IMR-90 (cell line): ENCODE data around the gene CPEB2. TPM values are rescaled to one million over a fixed set of nuclear protein-coding genes. Genes with fewer than 3 reads are reported as not detected.

Experiments used
- ATAC-seq: fragments of 200-7000 bp; cut with Tn5 transposase; 2 replicates; pipeline ENCODE4 v1.9.1; 2020; ENCODE audit warnings: low read depth, mild to moderate bottlenecking, moderate library complexity
- Bru-seq: library from RNA; stranded (reverse); fragments of 400-500 nt; gene quantifications from one replicate; lab custom pipeline; 2021; lab: Mats Ljungman, UMichigan
- BruChase-seq, 2 experiments: library from RNA; stranded (reverse); fragments of 400-500 nt; gene quantifications; one replicate each; lab custom pipeline; 2021; lab: Mats Ljungman, UMichigan
- BruUV-seq: library from RNA; stranded (reverse); fragments of 400-500 nt; replicated peaks from 2 replicates; lab custom pipeline; 2021; lab: Mats Ljungman, UMichigan
- CTCF ChIA-PET: fragments of 300-600 bp; formaldehyde crosslinking; extraction: SDS; loops from one replicate; lab custom pipeline; 2021; ENCODE audit warnings: antibody characterized with exemption; lab: Yijun Ruan, JAX
- POLR2A ChIA-PET: fragments of 300-600 bp; sonication (Branson Sonifier 250); formaldehyde crosslinking; loops from one replicate; lab custom pipeline; 2022; ENCODE audit warnings: antibody characterized with exemption; ENCODE audit not compliant: unreplicated experiment; lab: Charles Lee
- DNase-seq: peaks from one replicate; pipeline ENCODE4 v3.0.0; 2013
- H2AFZ ChIP-seq: replicated peaks from 2 replicates; pipeline ENCODE3; 2013; ENCODE audit warnings: low read length, mild to moderate bottlenecking; ENCODE audit not compliant: poor library complexity
- H2AK5ac ChIP-seq: 2 replicates; pipeline ENCODE4 v1.6.1; 2013; ENCODE audit warnings: low read depth, low read length, inconsistent platforms
- H2AK9ac ChIP-seq: replicated peaks from 2 replicates; pipeline ENCODE3; 2013; ENCODE audit warnings: mild to moderate bottlenecking, low read depth, low read length, moderate library complexity; ENCODE audit not compliant: poor library complexity
- H2BK120ac ChIP-seq: 2 replicates; pipeline ENCODE4 v1.6.1; 2013; ENCODE audit warnings: low read depth, low read length, inconsistent platforms
- H2BK15ac ChIP-seq: 3 replicates; pipeline ENCODE4 v1.6.1; 2013; ENCODE audit warnings: low read depth, low read length, inconsistent platforms
- H2BK20ac ChIP-seq: 2 replicates; pipeline ENCODE4 v1.6.1; 2013; ENCODE audit warnings: low read depth, mild to moderate bottlenecking, inconsistent platforms, low read length, moderate library complexity
- H2BK5ac ChIP-seq: 2 replicates; pipeline ENCODE4 v1.6.1; 2013; ENCODE audit warnings: mild to moderate bottlenecking, low read depth, low read length, inconsistent platforms; ENCODE audit not compliant: poor library complexity, severe bottlenecking
- H3K14ac ChIP-seq: replicated peaks from 2 replicates; pipeline ENCODE4 v1.6.1; 2013; ENCODE audit warnings: low read depth, low read length, inconsistent platforms
- H3K18ac ChIP-seq: 2 replicates; pipeline ENCODE4 v1.6.1; 2013; ENCODE audit warnings: low read depth, low read length, control low read depth
- H3K23ac ChIP-seq: 2 replicates; pipeline ENCODE4 v1.6.1; 2013; ENCODE audit warnings: low read depth, low read length, inconsistent platforms
- H3K27ac ChIP-seq: 2 replicates; pipeline ENCODE4 v1.5.1; 2013; ENCODE audit warnings: mild to moderate bottlenecking, control low read depth, low read length; ENCODE audit not compliant: insufficient read depth
- H3K27me3 ChIP-seq: 2 replicates; pipeline ENCODE4 v1.6.1; 2013; ENCODE audit warnings: low read length; ENCODE audit not compliant: control insufficient read depth, insufficient read depth
- H3K36me3 ChIP-seq: 2 replicates; pipeline ENCODE4 v1.6.1; 2013; ENCODE audit warnings: low read length, mixed read lengths; ENCODE audit not compliant: control insufficient read depth, insufficient read depth
- H3K4ac ChIP-seq: 2 replicates; pipeline ENCODE4 v1.6.1; 2013; ENCODE audit warnings: low read depth, low read length, inconsistent platforms
- H3K4me1 ChIP-seq: 2 replicates; pipeline ENCODE4 v1.6.1; 2013; ENCODE audit warnings: low read length, mixed read lengths; ENCODE audit not compliant: control insufficient read depth, insufficient read depth
- H3K4me2 ChIP-seq: 2 replicates; pipeline ENCODE4 v1.6.1; 2013; ENCODE audit warnings: low read depth, mild to moderate bottlenecking, control low read depth, low read length, moderate library complexity
- H3K4me3 ChIP-seq: 2 replicates; pipeline ENCODE4 v1.5.1; 2013; ENCODE audit warnings: low read depth, mild to moderate bottlenecking, control low read depth, low read length, moderate library complexity; ENCODE audit not compliant: insufficient read depth
- H3K56ac ChIP-seq: 2 replicates; pipeline ENCODE4 v1.6.1; 2013; ENCODE audit warnings: low read length, inconsistent platforms; ENCODE audit not compliant: insufficient read depth; ENCODE audit errors: extremely low read depth
- H3K79me1 ChIP-seq, 2 experiments: 2 replicates each; pipeline ENCODE4 v1.6.1; 2013; ENCODE audit warnings: low read length in 2 of 2, inconsistent platforms in 1 of 2, low read depth in 1 of 2
- H3K9ac ChIP-seq: 2 replicates; pipeline ENCODE4 v1.6.1; 2013; ENCODE audit warnings: low read depth, low read length, control low read depth
- H3K9me1 ChIP-seq: 2 replicates; pipeline ENCODE4 v1.6.1; 2013; ENCODE audit warnings: low read length, inconsistent platforms; ENCODE audit not compliant: insufficient read depth
- H3K9me3 ChIP-seq: 2 replicates; pipeline ENCODE4 v1.6.1; 2013; ENCODE audit warnings: low read length; ENCODE audit not compliant: control insufficient read depth, insufficient read depth
- H4K20me1 ChIP-seq: 2 replicates; pipeline ENCODE4 v1.6.1; 2013; ENCODE audit warnings: low read length, inconsistent platforms; ENCODE audit not compliant: insufficient read depth
- H4K5ac ChIP-seq: 2 replicates; pipeline ENCODE4 v1.6.1; 2013; ENCODE audit warnings: mild to moderate bottlenecking, low read depth, low read length, control low read depth
- H4K8ac ChIP-seq, 2 experiments: 2 replicates each; pipeline ENCODE4 v1.6.1; 2013; ENCODE audit warnings: low read depth in 2 of 2, low read length in 2 of 2, control low read depth in 1 of 2, inconsistent platforms in 1 of 2
- H4K91ac ChIP-seq: 2 replicates; pipeline ENCODE4 v1.6.1; 2013; ENCODE audit warnings: low read depth, low read length, inconsistent platforms; ENCODE audit not compliant: insufficient read depth
- CHD1 ChIP-seq: IDR thresholded peaks from 2 replicates; pipeline ENCODE4 v1.6.1; 2012; ENCODE audit warnings: low read depth, low read length, improper control_type of control experiment
- MAZ ChIP-seq: IDR thresholded peaks from 2 replicates; pipeline ENCODE4 v1.6.1; 2012; ENCODE audit warnings: low read depth, mild to moderate bottlenecking, low read length, improper control_type of control experiment, moderate library complexity, borderline replicate concordance
- MXI1 ChIP-seq: IDR thresholded peaks from 2 replicates; pipeline ENCODE4 v1.6.1; 2012; ENCODE audit warnings: low read depth, mild to moderate bottlenecking, low read length, moderate library complexity, borderline replicate concordance
- NFE2L2 ChIP-seq: fragments of 150-350 bp; IDR thresholded peaks from 2 replicates; pipeline ENCODE4 v1.6.1; 2016; ENCODE audit warnings: low read depth, mild to moderate bottlenecking, low read length
- POLR2A ChIP-seq: IDR thresholded peaks from 2 replicates; pipeline ENCODE4 v1.6.1; 2012; ENCODE audit warnings: mild to moderate bottlenecking, low read depth, low read length
- RCOR1 ChIP-seq: IDR thresholded peaks from 2 replicates; pipeline ENCODE4 v1.6.1; 2012; ENCODE audit warnings: mild to moderate bottlenecking, low read length, improper control_type of control experiment; ENCODE audit not compliant: insufficient replicate concordance
- RFX5 ChIP-seq: IDR thresholded peaks from 2 replicates; pipeline ENCODE4 v1.8.0; 2012; ENCODE audit warnings: low read depth, mild to moderate bottlenecking, low read length, moderate library complexity
- USF2 ChIP-seq: fragments of 150-350 bp; IDR thresholded peaks from 2 replicates; pipeline ENCODE4 v1.6.1; 2017; ENCODE audit warnings: mild to moderate bottlenecking, antibody characterized with exemption, low read length, low read depth
- WGBS, 2 experiments: methylation state at CpG; one replicate each; pipeline versions ENCODE4 v1.1.5 to v1.1.7; 2013; ENCODE audit warnings: missing lambda C conversion rate in 2 of 2; ENCODE audit not compliant: insufficient read length in 1 of 2; ENCODE audit errors: extremely low coverage in 2 of 2; 5-methylcytosine and 5-hydroxymethylcytosine counted together
- dilution Hi-C: fragments of 300-500 bp; cut with HindIII; formaldehyde crosslinking; loops from one replicate; pipeline ENCODE4 v1.14.3; 2018; ENCODE audit warnings: low sequenced_read_pairs; ENCODE audit not compliant: unreplicated experiment
- in situ Hi-C: fragments of 300-500 bp; cut with MboI; formaldehyde crosslinking; loops from 3 replicates; pipeline ENCODE4 v1.14.3; 2019; ENCODE audit warnings: low sequenced_read_pairs, inconsistent platforms, mixed read lengths
- intact Hi-C: fragments of 100-400 bp; cut with micrococcal nuclease; formaldehyde crosslinking; loops from 2 replicates; pipeline ENCODE4 v1.10.0; 2022
- long read RNA-seq: library from polyadenylated mRNA; unstranded; transcript quantifications from one replicate; pipeline ENCODE4 v2.0.0, GENCODE V29; 2021; ENCODE audit not compliant: unreplicated experiment
- polyA plus RNA-seq, 3 experiments: library from polyadenylated mRNA; depleted of rRNA; stranded (reverse); fragments of >200 nt; gene quantifications; 2 replicates each; pipeline ENCODE4 v1.2.3, GENCODE V29; 2012; ENCODE audit warnings: low replicate concordance in 1 of 3
- total RNA-seq: library from RNA; depleted of rRNA; stranded (reverse); fragments of >200 nt; gene quantifications from 2 replicates; pipeline ENCODE4 v1.2.3, GENCODE V29; 2012; rRNA removed
- TF ChIP-seq, protein P1 (sequence below): conservative IDR thresholded peaks from 2 replicates; pipeline ENCODE4 v1.5.1; 2012; ENCODE audit warnings: mild to moderate bottlenecking, low read depth, low read length, improper control_type of control experiment
- TF ChIP-seq, protein P2 (sequence below): fragments of 150-350 bp; IDR thresholded peaks from 2 replicates; pipeline ENCODE4 v1.6.1; 2016; ENCODE audit warnings: low read depth, mild to moderate bottlenecking, low read length, moderate library complexity, borderline replicate concordance

CPEB2 gene
- total RNA-seq = 10.6 and 18.1 TPM in 2 replicates
- 9.4 and 12.0 TPM in 2 replicates for polyA plus RNA-seq (2012; rRNA removed)
- 2.8 and 3.4 TPM in 2 replicates for polyA plus RNA-seq (2012; cell fraction: cytosol; rRNA removed)
- polyA plus RNA-seq (2012; cell fraction: nucleus; rRNA removed; ENCODE audit: low replicate concordance) = 7.0 and 65.7 TPM in 2 replicates
- Bru-seq, nascent RNA = percentile 97 among the genes with signal in this experiment
- percentile 63 among the genes with signal in this experiment for BruChase-seq, experiment 1, labeled RNA remaining after a 6-hour chase
- BruChase-seq, experiment 2, labeled RNA remaining after a 2-hour chase = percentile 86 among the genes with signal in this experiment
- long read RNA-seq, full-length matches to known transcripts = 11 of 28 reads
- long read RNA-seq, partial matches to known transcripts = 3 of 28 reads
- long read RNA-seq, other reads (novel, unspliced or antisense) = 14 of 28 reads

DNA sequence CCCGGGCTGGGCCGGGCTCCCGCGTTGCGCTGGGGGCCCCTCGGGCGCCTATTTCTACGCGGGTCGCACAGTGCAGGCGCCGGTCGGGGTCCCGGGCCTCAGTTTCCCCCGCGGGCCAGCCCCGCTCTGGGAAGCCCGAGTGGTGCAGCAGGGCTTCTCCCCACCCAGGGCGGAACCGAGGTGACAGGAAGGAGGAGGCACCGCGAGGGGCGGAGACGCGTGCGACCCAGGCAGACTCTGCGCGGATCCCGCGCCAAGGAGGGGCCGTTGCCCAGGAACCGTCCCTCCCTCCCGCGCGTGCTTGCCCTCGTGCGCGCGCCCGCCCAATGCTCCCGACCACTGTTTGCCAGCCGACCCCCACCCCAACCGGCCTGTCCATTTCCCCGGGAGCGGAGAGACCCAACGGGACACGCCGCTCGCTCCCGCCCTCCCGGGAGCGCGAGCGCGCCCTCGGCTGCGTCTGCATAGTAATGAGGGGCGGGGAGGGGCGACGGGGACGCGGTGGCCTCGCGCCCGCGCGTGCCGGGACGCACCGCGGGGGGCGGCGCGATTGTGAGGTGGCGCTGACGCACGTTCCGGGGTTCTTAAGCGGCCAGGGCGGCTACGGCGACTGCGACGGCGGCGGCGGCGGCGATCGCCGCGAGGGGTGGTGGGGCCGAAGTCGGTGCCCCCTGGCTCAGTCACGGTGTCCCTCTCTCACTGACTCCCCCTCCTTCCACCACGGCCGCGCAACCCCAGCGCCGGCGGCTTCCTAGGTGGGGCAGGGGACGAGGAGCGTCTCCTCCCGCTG is at the start of gene CPEB2:
Gene CPEB2 (plus strand): TSS at position 613 of the 790 bp plus-strand sequence. CDS start 193 bp downstream, outside the sequence.
- dilution Hi-C loops = no loop called here
- peak within 1 kb of the TSS; percentile 88 for H2AFZ ChIP-seq
- CTCF ChIA-PET = no interaction called here
- WGBS, 2 experiments = 1% methylated on average over 27 of the region's 104 CpGs; no CpG with 5 or more reads in 1 of the 2 experiments
- 0 out of 2 replicates have a peak within 1 kb of the TSS, but pooled peaks have one; percentile 20 for H2BK20ac ChIP-seq
- no peaks in the 10 kb centered on the region for H3K27me3 ChIP-seq
- peak within 1 kb of the TSS; percentile 94 for H3K23ac ChIP-seq
- peak within 1 kb of the TSS; percentile 82 for H3K14ac ChIP-seq
- DNase-seq (peak; percentile 97), ATAC-seq (peak; percentile 65)
- H3K36me3 ChIP-seq = no peaks in the 10 kb centered on the region
- H3K9me1 ChIP-seq = no peaks in the 10 kb centered on the region
- peak within 1 kb of the TSS; percentile 88 for H2AK9ac ChIP-seq
- peak within 1 kb of the TSS; percentile 88 for H4K91ac ChIP-seq
- H2AK5ac ChIP-seq = peak within 1 kb of the TSS; percentile 51
- H4K20me1 ChIP-seq = peaks cover 18% of the 10 kb centered on the region
- H3K4me3 ChIP-seq = peak within 1 kb of the TSS; percentile 69
- H2BK120ac ChIP-seq = peak within 1 kb of the TSS; percentile 74
- peak within 1 kb of the TSS; percentile 26 for H4K5ac ChIP-seq
- H3K27ac ChIP-seq = peak within 1 kb of the TSS; percentile 93
- intact Hi-C loops = loop anchor here (1.0 to 5.0 kb wide), 11 partner anchors 85 to 1375 kb away; partner anchors contain the start of gene BOD1L1
- H4K8ac ChIP-seq = peak within 1 kb of the TSS; percentile 52 to 92; a peak in 3 of 4 replicates
- H3K4ac ChIP-seq = peak within 1 kb of the TSS; percentile 87
- H3K9ac ChIP-seq = peak within 1 kb of the TSS; percentile 83
- H2BK15ac ChIP-seq = peak within 1 kb of the TSS; percentile 1; the same call in 1 of the 3 replicates
- in situ Hi-C loops = loop anchor here (10.0 to 25.0 kb wide), 4 partner anchors 685 to 1347 kb away; partner anchors contain the start of gene FAM200B
- peaks cover 0 to 3% of the 10 kb centered on the region in 2 experiments; a peak in 2 of 4 replicates for H3K79me1 ChIP-seq
- peak within 1 kb of the TSS; percentile 77 for H3K56ac ChIP-seq
- peak within 1 kb of the TSS; percentile 92 for H2BK5ac ChIP-seq
- peak within 1 kb of the TSS; percentile 66 for H3K4me2 ChIP-seq
- H3K18ac ChIP-seq = peak within 1 kb of the TSS; percentile 54
- no peaks in the 10 kb centered on the region for H3K4me1 ChIP-seq
- BruUV-seq = no TSS peak
- no peaks in the 10 kb centered on the region for H3K9me3 ChIP-seq
- POLR2A ChIA-PET = interaction anchor here (0.6 kb wide), 1 partner anchor 33 kb away, joined by 4 read pairs; no protein-coding TSS in a partner anchor
- no peak for TF ChIP-seq RCOR1
- TF ChIP-seq POLR2A = peak; percentile 96
- TF ChIP-seq RFX5 = no peak
- TF ChIP-seq NFE2L2 = peak; percentile 21; the same call in 1 of the 2 replicates
- peak; percentile 97; the same call in 1 of the 2 replicates for TF ChIP-seq MAZ
- peak; percentile 89 for TF ChIP-seq CHD1
- TF ChIP-seq, protein P1, sequence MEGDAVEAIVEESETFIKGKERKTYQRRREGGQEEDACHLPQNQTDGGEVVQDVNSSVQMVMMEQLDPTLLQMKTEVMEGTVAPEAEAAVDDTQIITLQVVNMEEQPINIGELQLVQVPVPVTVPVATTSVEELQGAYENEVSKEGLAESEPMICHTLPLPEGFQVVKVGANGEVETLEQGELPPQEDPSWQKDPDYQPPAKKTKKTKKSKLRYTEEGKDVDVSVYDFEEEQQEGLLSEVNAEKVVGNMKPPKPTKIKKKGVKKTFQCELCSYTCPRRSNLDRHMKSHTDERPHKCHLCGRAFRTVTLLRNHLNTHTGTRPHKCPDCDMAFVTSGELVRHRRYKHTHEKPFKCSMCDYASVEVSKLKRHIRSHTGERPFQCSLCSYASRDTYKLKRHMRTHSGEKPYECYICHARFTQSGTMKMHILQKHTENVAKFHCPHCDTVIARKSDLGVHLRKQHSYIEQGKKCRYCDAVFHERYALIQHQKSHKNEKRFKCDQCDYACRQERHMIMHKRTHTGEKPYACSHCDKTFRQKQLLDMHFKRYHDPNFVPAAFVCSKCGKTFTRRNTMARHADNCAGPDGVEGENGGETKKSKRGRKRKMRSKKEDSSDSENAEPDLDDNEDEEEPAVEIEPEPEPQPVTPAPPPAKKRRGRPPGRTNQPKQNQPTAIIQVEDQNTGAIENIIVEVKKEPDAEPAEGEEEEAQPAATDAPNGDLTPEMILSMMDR = no peak
- TF ChIP-seq, protein P2, sequence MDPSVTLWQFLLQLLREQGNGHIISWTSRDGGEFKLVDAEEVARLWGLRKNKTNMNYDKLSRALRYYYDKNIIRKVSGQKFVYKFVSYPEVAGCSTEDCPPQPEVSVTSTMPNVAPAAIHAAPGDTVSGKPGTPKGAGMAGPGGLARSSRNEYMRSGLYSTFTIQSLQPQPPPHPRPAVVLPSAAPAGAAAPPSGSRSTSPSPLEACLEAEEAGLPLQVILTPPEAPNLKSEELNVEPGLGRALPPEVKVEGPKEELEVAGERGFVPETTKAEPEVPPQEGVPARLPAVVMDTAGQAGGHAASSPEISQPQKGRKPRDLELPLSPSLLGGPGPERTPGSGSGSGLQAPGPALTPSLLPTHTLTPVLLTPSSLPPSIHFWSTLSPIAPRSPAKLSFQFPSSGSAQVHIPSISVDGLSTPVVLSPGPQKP = no peak
- peak; percentile 85 for TF ChIP-seq MXI1
- TF ChIP-seq USF2 = 0 out of 2 replicates have a peak, but pooled peaks have one; percentile 18
